GM18907 (cell line): ENCODE measurements around the gene ARID5A.

ENCODE experiments used
- ATAC-seq: cut with Tn5 transposase; IDR thresholded peaks from one replicate; pipeline ENCODE4 v1.9.1; 2021; ENCODE audit warnings: mild to moderate bottlenecking, moderate library complexity; ENCODE audit not compliant: unreplicated experiment

The ARID5A gene

GRCh38 chr2:96526615-96527285 lies 9.8 kb upstream of the ARID5A start:
- ATAC-seq: no peak

DNA sequence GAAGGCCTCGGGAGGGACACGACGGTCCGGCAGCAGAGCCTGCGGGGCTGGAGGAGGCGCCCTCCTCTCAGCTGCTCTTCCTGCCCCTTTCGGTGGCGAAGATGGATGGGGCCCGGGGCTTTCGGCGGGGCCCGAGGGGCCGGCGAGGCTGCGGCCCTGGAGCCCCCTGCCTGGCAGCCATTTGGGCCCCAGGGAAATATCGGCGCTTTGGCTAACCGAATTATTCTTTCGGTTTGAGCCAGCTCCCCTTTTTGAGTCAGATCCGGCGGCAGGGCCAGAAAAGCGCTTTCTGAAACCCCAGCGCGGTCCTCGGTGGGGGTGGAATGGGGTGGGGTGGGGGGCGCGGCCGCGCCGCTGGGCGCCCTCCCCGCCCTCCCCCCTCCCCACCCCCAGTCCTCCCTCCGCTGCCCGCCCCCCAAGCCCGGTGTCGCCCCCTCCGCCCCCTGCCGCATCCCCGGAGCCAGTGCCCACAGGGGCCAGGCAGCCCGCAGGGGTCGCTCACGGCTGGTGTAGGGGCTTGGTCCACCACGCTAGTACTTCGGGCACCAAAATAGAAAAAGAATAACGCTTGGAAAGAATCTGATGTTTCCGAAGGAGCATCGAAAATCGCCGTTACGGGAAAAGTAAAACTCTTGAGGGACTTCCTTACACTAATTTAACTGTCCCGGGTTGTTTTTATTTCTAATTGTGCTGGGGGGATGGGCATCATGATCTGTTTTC lies 9.1 kb upstream of the ARID5A start:
- ATAC-seq: peak; percentile 29

DNA sequence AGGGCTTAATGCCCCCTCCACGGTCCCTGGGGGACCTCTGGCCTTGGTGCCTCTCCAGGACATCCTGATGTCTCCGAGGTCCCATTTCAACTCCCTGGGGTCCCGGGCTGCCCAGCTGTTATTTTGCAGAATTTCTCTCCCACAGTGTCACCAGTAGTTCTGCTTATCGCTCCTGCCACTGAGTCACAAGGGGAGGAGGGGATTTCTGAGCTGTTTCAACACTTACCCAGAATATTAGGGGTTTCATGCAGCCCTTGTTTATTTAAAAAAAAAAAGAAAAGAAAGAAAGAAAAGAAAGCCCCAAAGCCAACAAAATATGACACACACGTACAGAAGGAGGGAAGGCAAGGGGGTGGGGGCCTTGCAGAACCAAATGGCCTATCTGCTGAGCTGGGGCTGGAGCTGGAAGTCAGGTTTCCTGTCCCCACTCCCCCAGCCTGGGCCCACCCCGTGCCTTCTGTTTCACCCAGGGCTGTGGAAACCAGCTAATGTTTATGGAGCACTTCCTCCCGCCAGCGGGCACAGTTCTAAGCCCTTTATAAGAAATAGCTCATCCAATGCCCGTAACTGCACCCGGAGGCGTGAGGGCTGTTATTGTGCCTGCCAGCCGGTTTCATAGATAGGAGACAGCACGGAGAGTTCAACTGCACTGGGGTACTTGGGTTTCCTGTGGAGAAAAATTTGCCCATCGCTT lies 8.4 kb upstream of the ARID5A start:
- ATAC-seq: peak; percentile 33

- no peak for ATAC-seq
Measured at GRCh38 chr2:96528700-96529375, 7.7 kb upstream of the ARID5A start.

DNA sequence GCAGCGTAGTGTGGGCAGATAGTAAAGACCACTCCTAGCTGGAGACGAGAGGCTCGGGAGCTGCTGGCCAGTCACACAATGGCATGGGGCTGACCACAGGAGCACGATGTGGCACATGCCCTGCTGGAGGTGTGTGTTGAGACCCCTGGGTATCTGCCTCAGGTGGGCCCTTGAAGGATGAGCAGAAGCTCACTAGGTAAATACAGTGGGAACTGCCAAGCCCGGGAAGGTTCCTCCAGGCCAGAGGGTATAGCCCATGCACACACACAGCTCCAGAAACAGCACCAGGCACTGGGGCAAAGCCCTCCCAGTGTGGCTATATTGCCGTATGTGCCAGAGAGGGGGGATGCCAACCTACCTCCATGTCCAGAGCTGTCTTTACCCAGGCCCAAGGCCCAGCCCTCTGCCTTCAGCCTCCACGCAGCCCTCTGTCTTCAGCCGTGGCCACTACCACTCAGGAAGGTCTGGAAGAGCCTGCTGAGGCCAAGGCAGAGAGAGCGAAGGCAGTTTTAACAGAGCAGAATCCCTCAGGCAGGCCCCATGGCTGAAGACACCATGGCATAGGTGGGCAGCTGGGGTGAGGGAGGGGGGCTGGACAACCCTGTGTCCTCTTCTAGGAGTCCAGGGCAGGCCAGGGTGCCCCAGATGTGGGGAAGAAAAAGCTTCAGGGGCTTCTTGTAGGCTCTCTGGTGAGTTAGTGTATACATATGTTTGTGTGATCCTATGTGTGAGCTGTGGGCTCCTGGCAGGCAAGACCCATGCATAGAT lies 7.0 kb upstream of the ARID5A start:
- no peak for ATAC-seq

- ATAC-seq: no peak
Measured at GRCh38 chr2:96530144-96530430, 6.5 kb upstream of the ARID5A start.

GRCh38 chr2:96530474-96531357 lies 5.8 kb upstream of the ARID5A start:
- ATAC-seq: no peak

GRCh38 chr2:96531366-96531765 lies 5.2 kb upstream of the ARID5A start:
- ATAC-seq: no peak

- peak; percentile 23 for ATAC-seq
Measured at GRCh38 chr2:96531872-96532505, 4.6 kb upstream of the ARID5A start.

DNA sequence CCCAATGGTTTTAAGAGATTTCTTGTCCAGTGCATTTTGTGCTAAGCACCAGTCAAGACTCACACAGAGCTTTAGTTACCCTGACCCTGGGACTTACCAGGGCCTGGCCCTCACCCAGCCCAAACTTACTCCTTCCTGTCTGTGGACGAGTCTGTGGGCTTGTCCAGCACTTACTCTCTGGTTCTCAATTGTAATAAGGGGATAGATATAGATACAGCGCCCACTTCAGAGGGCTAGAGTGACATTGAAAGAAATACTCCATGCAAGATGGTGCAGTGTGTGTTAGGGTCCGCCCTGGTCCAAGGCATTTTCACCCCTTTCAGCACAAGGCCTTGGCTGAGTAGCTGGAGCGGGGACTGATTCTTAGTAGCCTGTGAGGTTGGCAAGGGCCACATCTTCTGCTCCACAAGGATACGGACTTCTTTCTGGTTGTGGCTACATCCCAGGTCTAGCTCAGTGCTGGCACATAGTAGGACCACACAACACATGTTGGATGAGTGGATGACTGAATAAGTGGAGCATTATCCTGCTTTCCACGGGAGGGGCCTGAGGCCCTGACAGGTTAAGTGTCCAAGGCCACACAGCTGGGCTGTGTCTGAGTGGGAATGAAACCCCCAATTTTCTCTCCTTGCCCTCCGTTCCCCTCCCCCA lies 3.8 kb upstream of the ARID5A start:
- ATAC-seq: no peak

DNA sequence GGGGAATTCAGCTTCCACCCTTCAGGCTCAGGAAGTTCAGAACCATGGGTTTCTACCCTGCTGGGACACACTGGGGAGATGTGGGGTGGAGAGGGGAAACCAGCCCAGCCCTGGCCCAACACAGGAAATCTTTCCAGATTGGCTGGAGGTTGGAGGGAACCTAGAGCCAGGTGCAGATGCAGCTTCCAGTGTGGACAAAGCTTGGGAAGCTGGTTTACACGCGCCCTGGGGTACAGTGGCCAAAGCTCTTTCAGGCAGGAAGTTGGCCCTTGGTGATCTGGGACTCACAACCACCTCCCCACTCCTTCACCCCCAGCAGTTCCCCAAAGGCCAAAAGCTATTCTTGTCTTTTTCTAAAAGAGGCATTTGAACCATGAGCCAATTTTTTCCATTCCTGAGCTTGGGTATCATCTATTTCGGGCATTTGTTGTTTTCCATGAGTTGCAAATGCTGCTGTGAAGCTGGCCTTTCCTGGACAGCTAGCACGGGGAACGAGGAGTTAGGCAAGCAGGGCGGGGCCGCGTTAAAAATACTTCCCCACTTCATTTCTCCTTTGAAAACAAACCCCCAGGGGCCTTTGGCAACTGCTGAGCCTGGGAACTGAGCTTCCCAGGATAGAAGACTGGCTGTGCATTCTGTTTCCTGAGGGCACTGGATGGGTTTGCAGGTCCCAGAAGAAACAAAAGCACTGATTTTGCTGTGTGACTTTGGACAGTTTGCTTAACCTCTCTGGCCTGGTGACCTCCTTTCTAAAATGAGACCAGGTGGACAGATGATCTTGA lies 3.1 kb upstream of the ARID5A start:
- ATAC-seq: no peak

GRCh38 chr2:96534141-96534540 lies 2.4 kb upstream of the ARID5A start:
- ATAC-seq: no peak

GRCh38 chr2:96534701-96535181 lies 1.8 kb upstream of the ARID5A start:
- no peak for ATAC-seq

GRCh38 chr2:96535331-96535730 lies 1.2 kb upstream of the ARID5A start:
- no peak for ATAC-seq

- peak; percentile 60 for ATAC-seq
Measured at GRCh38 chr2:96537066-96537733, 648 bp downstream of the ARID5A start.

DNA sequence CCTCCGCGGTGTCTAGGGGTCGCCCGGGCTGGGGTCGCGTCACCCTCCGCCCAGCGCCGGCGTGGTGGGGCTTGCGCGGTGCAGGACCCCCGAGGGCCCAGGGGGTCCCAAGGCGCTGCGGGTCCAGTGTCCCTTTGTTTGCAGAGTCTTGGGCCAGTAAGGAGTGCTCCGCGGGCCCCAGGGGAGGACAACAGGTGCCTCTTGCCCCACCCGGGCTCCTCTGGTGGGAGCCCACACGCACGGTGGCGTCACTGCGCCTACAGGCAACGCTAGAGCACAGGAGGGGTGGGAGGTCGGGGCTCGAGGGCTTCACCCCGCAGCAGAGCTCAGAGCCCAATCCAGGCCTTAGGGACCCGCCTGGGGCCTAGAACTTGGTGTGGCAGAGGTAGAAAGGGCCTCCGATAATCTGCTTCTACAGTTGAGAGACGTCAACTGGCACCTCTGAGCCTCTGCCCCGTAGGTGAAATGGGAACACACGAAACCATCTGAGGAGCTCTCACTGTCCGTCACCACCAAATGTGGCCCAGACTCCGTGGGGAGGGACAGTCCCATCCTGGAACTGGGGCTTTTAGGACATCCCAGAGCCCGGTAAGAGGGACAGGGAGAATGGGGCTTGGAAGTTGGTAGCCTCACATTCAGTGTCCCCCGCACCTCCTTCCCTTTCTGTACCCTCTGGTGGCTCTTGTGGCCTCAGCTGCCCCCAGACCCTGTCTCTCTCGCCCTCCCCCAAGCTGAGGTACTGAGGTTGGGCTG lies 1.4 kb downstream of the ARID5A start:
- peak; percentile 2 for ATAC-seq
